COLO668 (cell line): ENCODE measurements around the gene MLPH.
A peak's percentile ranks its signal among the peaks of the same experiment; 100 is the strongest.

Experiments used
- DNase-seq: peaks from one replicate; lab custom pipeline; 2025; ENCODE audit not compliant: unreplicated experiment; lab: John Stamatoyannopoulos, UW

Gene MLPH

GRCh38 chr2:237539681-237540080 is 52.6 kb downstream of the MLPH start:
- no peak for DNase-seq

- peak; percentile 9 for DNase-seq
Observed at GRCh38 chr2:237540223-237540775, 53.2 kb downstream of the MLPH start.

GRCh38 chr2:237540823-237541222 is 53.8 kb downstream of the MLPH start:
- DNase-seq, result peak; percentile 81

- DNase-seq, result no peak
Observed at GRCh38 chr2:237541243-237541642, 54.2 kb downstream of the MLPH start.

GRCh38 chr2:237542001-237542704 is 55.1 kb downstream of the MLPH start:
- no peak for DNase-seq

- no peak for DNase-seq
Observed at GRCh38 chr2:237546040-237546875, 59.2 kb downstream of the MLPH start.

- DNase-seq, result no peak
Observed at GRCh38 chr2:237546876-237547395, 59.9 kb downstream of the MLPH start.

GRCh38 chr2:237547841-237548416 is 60.9 kb downstream of the MLPH start:
- no peak for DNase-seq

- no peak for DNase-seq
Observed at GRCh38 chr2:237549216-237549615, 62.2 kb downstream of the MLPH start.

- DNase-seq, result no peak
Observed at GRCh38 chr2:237549643-237550415, 62.8 kb downstream of the MLPH start.

GRCh38 chr2:237551071-237551574 is 64.1 kb downstream of the MLPH start:
- DNase-seq, result no peak

- DNase-seq, result no peak
Observed at GRCh38 chr2:237552908-237553307, 65.9 kb downstream of the MLPH start.

GRCh38 chr2:237553948-237554347 is 66.9 kb downstream of the MLPH start:
- no peak for DNase-seq

- no peak for DNase-seq
Observed at GRCh38 chr2:237555560-237555959, 68.5 kb downstream of the MLPH start.

GRCh38 chr2:237556773-237557632 is 70.0 kb downstream of the MLPH start:
- no peak for DNase-seq

GRCh38 chr2:237557633-237558015 is 70.6 kb downstream of the MLPH start:
- no peak for DNase-seq

GRCh38 chr2:237558961-237559641 is 72.0 kb downstream of the MLPH start:
- peak; percentile 88 for DNase-seq

- DNase-seq, result no peak
Observed at GRCh38 chr2:237561221-237561620, 74.2 kb downstream of the MLPH start.

- no peak for DNase-seq
Observed at GRCh38 chr2:237563816-237564215, 76.8 kb downstream of the MLPH start.
